SK-N-MC (cell line): ENCODE measurements around the gene ITGAD.
"Not testable (repeated sequence)": the region's sequence is repeated elsewhere in the genome, so short reads cannot be mapped to it uniquely, and the experiment has no call there.

Experiments
- DNase-seq: peaks from one replicate; pipeline ENCODE4 v3.0.0-alpha.2; 2011; ENCODE audit warnings: low read depth, low spot score
- H3K27ac ChIP-seq: fragments of 200-600 bp; sonication (generic); 2 replicates; pipeline ENCODE4 v1.5.1; 2016; ENCODE audit warnings: mixed run types
- H3K36me3 ChIP-seq: fragments of 200-600 bp; sonication (generic); 2 replicates; pipeline ENCODE4 v1.6.1; 2017; ENCODE audit warnings: antibody characterized with exemption, low read length, mixed read lengths; ENCODE audit not compliant: insufficient read depth
- H3K4me3 ChIP-seq: fragments of 200-600 bp; sonication (generic); 2 replicates; pipeline ENCODE4 v1.5.1; 2016
- H3K9ac ChIP-seq: fragments of 200-600 bp; sonication (generic); 2 replicates; pipeline ENCODE4 v1.8.0; 2017; ENCODE audit warnings: mixed run types, mixed read lengths; ENCODE audit not compliant: insufficient read length
- H3K9me3 ChIP-seq: fragments of 200-600 bp; sonication (generic); 2 replicates; pipeline ENCODE4 v1.6.1; 2017; ENCODE audit warnings: low read depth, mild to moderate bottlenecking, antibody characterized with exemption, low read length, moderate library complexity, mixed read lengths
- EZH2 ChIP-seq: fragments of 200-600 bp; sonication (generic); IDR thresholded peaks from one replicate; pipeline ENCODE4 v1.6.1; 2017; ENCODE audit warnings: antibody characterized with exemption
- FOXP2 ChIP-seq: optimal IDR thresholded peaks from 2 replicates; pipeline ENCODE3; 2011; ENCODE audit warnings: mild to moderate bottlenecking, moderate library complexity; ENCODE audit not compliant: insufficient read depth; ENCODE audit errors: extremely low read length, control extremely low read depth
- POLR2AphosphoS5 ChIP-seq: IDR thresholded peaks from 2 replicates; pipeline ENCODE4 v1.6.1; 2012; ENCODE audit warnings: mild to moderate bottlenecking, low read depth, low read length, borderline replicate concordance

ITGAD gene

DNA sequence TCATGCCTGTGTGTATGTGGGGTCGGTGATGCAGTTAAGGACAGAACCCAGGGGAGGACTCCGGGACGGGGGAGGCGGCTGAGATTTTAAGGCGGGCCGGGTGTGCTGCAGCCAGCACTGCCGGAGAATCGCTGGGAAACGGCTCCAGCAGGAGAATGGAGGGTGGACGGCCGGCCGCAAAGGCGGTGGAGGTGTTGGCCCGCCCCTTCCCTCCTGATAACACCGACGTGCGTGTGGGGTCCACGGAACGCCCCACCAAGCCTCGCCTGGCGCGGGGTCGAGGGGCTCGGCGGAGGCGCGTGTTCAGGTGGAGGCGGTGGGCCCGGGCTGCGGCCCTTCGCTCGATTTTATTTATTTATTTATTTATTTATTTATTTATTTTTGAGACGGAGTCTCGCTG, 48.8 kb downstream of the ITGAD start:
- Histone ChIP-seq H3K4me3 (no peak overlapping the region), H3K36me3 (no peaks in the 10 kb centered on the region), H3K9ac (no peak overlapping the region), H3K27ac (no peak overlapping the region), H3K9me3 (no peaks in the 10 kb centered on the region)
- TF ChIP-seq EZH2 = no peak
- TF ChIP-seq POLR2AphosphoS5 = no peak
- TF ChIP-seq FOXP2 = no peak
- DNase-seq = no peak

DNA sequence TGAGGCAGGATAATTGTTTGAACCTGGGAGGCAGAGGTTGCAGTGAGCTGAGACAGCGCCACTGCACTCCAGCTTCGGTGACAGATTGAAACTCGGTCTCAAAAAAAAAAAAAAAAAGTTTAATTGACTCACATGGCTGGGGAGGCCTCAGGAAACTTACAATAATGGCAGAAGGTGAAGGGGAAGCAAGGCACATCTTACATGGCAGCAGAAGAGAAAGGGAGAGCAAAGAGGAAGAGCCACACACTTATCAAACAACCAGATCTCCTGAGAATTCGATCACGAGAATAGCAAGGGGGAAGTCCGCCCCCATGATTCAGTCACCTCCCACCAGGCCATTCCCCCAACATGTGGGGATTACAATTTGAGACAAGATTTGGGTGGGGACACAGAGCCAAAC, 52.8 kb downstream of the ITGAD start:
- not testable (repeated sequence) for H3K36me3 ChIP-seq

GRCh38 chr16:31451201-31451600, 58.1 kb downstream of the ITGAD start:
- no peak overlapping the region for H3K9ac ChIP-seq
- H3K4me3 ChIP-seq = no peak overlapping the region
- H3K9me3 ChIP-seq = no peaks in the 10 kb centered on the region
- no peak for DNase-seq
- TF ChIP-seq FOXP2 = no peak
- no peak for TF ChIP-seq POLR2AphosphoS5
- no peak overlapping the region for H3K27ac ChIP-seq
- no peaks in the 10 kb centered on the region for H3K36me3 ChIP-seq

More for the DNA sequence above, 52.8 kb downstream of the ITGAD start:
- not testable (repeated sequence) for H3K9me3 ChIP-seq, DNase-seq, H3K4me3 ChIP-seq, H3K9ac ChIP-seq, H3K27ac ChIP-seq

DNA sequence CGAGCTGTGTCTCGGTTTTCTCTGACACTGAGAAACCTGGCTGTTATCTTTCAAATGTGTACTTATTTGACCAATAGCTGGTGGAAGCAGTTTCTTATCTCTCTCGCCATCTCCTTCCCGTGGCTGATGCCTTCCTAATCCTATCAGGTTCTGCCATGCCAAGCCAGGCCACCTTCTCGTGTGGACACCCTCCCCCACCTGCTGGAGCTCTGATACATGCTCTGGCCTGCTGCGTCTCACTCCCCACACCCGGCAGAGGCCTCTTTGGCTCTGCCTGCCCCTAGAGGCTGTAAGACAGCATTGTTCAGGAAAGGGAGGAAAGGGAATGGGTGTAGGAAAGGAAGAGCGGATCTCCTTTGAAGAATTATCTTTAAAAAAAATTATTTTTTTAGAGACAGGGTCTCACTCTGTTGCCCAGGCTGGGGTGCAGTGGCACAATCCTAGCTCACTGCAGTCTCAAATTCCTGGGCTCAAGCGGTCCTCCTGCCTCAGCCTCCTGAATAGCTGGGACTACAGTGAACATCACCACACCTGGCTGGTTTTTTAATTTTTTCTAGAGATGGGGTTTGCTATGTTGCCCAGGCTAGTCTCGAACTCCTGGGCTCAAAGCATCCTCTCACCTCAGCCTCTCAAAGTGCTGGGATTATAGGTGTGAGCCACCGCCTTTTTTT, 58.7 kb downstream of the ITGAD start:
- no peak overlapping the region for H3K9ac ChIP-seq
- no peak; the same call in 1 of the 2 replicates for TF ChIP-seq POLR2AphosphoS5
- no peak for TF ChIP-seq FOXP2
- no peak for TF ChIP-seq EZH2
- no peak overlapping the region for H3K4me3 ChIP-seq
- H3K9me3 ChIP-seq = no peaks in the 10 kb centered on the region
- H3K27ac ChIP-seq = no peak overlapping the region
- DNase-seq = no peak
- H3K36me3 ChIP-seq = no peaks in the 10 kb centered on the region

GRCh38 chr16:31452631-31453106, 59.5 kb downstream of the ITGAD start:
- Histone ChIP-seq H3K9ac (no peak overlapping the region), H3K4me3 (no peak overlapping the region), H3K9me3 (no peaks in the 10 kb centered on the region), H3K36me3 (0 out of 2 replicates have a peak, but pooled peaks cover 3% of the 10 kb centered on the region), H3K27ac (0 out of 2 replicates have a peak overlapping the region, but pooled peaks have one; percentile 9)
- no peak; the same call in 1 of the 2 replicates for TF ChIP-seq POLR2AphosphoS5
- no peak for TF ChIP-seq FOXP2
- no peak for TF ChIP-seq EZH2
- no peak for DNase-seq

DNA sequence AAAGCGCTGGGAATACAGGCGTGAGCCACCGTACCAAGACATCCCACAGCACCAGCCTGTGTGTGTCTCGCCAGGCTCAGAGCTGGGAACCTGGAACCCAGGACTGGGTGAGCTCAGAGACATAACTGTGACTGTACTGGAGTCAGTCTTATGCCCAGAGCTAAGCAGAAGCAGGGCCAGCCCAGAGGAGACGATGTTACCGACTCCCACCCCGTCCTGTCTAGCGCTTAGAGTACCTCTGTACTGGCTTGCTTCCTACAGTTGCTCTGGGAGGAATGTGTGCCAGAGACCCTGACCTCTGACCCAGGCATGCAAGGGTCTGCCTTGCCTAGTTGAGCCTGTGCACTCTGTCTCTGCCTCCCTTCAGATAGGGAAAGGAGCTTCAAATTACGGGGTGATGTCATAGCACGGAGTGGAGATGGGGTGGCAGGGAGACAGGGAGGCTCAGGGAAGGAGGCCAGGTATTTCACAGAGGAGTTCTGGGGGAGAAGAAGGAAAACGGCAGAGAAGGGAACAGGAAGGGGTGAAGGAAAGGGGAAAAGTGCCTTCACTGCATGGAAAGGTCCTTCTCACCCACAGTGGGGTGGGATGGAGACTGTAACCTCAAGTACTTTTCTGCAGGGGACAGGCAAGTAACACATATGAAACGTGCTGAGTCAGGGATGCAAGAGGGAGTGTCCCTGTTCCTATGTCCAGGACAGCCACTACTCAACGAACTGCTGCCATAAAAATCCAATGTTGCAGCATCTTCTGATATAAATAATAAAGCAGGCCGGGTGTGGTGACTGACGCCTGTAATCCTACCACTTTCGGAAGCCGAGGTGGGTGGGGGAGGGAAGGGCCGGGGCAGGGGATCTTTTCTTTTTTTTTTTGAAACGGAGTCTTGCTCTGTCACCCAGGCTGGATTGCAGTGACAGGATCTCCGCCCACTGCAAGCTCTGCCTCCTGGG, 60.4 kb downstream of the ITGAD start:
- no peak for DNase-seq
- Histone ChIP-seq H3K27ac (no peak overlapping the region), H3K9me3 (no peaks in the 10 kb centered on the region), H3K4me3 (no peak overlapping the region), H3K36me3 (0 out of 2 replicates have a peak, but pooled peaks cover 3% of the 10 kb centered on the region), H3K9ac (no peak overlapping the region)
- TF ChIP-seq EZH2 (no peak), POLR2AphosphoS5 (no peak), FOXP2 (no peak)

DNA sequence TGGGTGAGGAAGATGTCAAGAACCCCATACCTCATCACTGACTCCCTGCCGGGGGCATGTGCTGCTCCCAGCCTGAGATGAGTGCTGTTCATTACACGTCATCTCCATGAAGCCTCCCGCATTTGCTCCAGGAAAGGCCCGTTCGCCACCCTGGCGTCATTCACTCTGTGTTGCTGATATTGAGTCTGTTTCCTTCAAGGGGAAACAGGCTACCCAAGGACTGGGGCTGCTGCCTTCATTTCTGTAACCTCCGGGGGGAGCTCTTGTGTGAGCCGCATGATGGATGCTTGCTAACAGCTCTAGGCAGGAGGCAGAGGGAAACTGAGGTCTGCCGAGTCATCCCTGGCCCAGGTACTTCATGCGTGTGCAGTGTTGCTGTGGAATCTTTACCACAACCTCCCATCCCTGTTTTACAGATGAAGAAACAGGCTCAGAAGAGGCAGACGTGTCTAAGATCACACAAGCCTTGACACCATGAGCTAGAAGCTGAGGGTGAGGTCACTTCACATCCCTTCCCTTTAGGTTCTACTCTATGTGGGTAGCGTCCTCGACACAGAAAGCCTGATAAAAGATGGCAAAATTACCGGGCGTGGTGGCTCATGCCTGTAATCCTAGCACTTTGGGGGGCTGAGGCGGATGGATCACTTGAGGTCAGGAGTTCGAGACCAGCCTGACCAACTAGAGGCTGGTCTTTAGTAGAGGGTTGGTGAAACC, 62.6 kb downstream of the ITGAD start:
- 0 out of 2 replicates have a peak, but pooled peaks cover 3% of the 10 kb centered on the region for H3K36me3 ChIP-seq
- TF ChIP-seq EZH2 (no peak), POLR2AphosphoS5 (no peak)
- no peak overlapping the region for H3K27ac ChIP-seq
- H3K4me3 ChIP-seq = no peak overlapping the region
- H3K9ac ChIP-seq = no peak overlapping the region
- H3K9me3 ChIP-seq = no peaks in the 10 kb centered on the region
- no peak for DNase-seq

- Histone ChIP-seq H3K36me3 (0 out of 2 replicates have a peak, but pooled peaks cover 3% of the 10 kb centered on the region), H3K4me3 (peak overlapping the region; percentile 97), H3K9me3 (no peaks in the 10 kb centered on the region), H3K9ac (peak overlapping the region; percentile 5), H3K27ac (no peak overlapping the region)
- no peak for TF ChIP-seq FOXP2
- no peak for TF ChIP-seq POLR2AphosphoS5
- no peak for TF ChIP-seq EZH2
- no peak for DNase-seq
Measured at GRCh38 chr16:31456988-31457360, 63.8 kb downstream of the ITGAD start.
